HG03039 (cell line): ENCODE measurements around the gene NT5C3A.

Experiments used
- ATAC-seq: cut with Tn5 transposase; IDR thresholded peaks from one replicate; pipeline ENCODE4 v1.9.1; 2021; ENCODE audit warnings: mild to moderate bottlenecking, moderate library complexity; ENCODE audit not compliant: unreplicated experiment

The NT5C3A gene

GRCh38 chr7:33076737-33077136, 14.2 kb upstream of the NT5C3A start:
- no peak for ATAC-seq

DNA sequence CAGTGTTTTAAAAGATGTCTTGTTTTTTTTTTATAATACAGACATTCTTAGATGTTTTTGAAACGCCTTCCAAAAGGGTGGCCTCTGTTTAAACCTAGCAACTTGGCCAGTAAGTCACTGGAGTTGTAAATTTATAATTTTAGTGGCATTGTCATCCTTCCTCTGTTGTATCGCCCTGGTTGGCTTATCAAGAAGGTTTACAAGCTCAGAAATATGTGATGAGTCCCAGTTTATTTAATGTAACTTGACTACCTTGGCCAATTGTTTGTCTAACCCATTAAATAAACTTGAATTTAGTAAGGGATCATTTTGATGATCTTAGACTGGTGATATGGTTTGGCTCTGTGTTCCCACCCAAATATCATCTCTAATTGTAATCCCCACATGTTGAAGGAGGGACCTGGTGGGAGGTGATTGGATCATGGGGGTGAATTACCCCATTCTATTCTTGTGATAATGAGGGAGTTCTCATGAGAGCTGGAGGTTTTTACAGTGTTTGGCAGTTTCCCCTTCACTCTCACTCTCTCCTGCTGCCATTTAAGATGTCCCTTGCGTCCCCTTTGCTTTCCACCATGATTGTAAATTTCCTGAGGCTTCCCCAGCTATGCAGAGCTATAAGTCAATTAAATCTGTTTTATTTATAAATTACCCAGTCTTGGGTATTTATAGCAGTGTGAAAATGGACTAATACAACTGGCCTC, 13.4 kb upstream of the NT5C3A start:
- no peak for ATAC-seq

DNA sequence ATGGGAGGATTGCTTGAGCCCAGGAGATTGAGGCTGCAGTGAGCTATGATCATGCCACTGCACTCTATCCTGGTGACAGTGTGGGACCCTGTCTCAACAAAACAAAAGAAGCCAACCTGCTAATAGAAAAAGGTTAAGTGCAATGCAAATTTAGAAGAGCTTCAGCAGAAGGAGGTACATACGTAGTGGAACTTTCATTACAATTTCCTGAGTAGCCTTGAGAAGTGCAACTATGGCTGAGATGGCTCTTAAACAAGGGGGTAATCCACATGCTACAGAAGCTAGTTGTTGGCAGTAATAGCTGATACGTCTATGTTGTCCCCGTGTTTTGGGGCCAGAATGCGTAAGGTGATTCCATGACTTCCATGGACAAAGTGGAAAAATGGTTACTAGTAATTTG, 10.7 kb upstream of the NT5C3A start:
- ATAC-seq = no peak

- ATAC-seq = no peak
Observed at GRCh38 chr7:33072471-33072870, 9.9 kb upstream of the NT5C3A start.

- no peak for ATAC-seq
Observed at GRCh38 chr7:33070831-33071230, 8.3 kb upstream of the NT5C3A start.

DNA sequence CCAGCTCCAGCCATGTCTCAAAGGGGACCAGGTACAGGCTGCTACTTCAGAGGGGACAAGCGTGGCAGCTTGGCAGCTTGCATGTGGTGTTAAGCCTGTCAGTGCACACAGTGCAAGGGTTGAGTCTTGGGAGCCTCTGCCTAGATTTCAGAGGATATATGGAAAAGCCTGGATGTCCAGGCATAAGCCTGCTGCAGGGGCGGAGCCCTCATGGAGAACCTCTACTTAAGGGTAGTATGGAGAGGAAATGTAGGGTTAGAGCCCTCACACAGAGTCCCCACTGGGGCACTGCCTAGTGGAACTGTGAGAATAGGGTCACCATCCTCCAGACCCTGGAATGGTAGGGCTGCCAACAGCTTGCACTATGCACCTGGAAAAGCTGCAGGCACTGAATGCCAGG, 7.7 kb upstream of the NT5C3A start:
- ATAC-seq = no peak

DNA sequence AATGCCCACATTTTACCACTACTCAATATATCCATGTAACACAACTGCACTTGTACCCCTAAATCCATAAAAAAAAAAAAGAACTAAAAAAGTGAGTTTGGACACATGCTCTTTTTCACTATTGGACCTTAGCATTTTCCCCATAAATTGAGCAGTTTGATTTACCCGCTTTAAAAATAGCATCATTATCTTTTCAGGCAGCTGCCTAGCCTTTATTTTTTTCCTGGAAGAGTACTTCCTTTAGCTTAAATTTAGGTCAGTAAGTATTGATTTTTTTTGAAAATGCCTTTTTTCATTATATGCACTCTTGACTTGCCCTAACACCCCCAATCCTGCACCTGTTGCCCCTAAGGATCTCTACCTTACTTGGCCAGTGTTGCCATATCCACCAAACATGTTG, 5.3 kb upstream of the NT5C3A start:
- no peak for ATAC-seq

DNA sequence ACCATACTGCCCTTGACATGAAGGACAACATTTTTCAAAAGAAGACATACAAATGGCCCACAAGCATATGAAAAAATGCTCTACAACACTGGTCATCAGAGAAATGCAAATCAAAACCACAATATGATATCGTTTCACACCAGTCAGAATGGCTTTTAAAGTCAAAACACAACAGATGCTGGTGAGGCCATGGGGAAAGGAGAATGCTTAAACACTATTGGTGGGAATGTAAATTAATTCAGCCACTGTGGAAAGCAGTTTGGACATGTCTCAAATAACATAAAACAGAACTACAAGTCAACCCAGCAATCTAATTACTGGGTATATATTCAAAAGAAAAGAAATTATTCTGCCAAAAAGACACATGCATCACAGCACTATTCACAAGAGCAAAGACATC, 4.2 kb upstream of the NT5C3A start:
- ATAC-seq = no peak

GRCh38 chr7:33065981-33066380, 3.4 kb upstream of the NT5C3A start:
- ATAC-seq = no peak

DNA sequence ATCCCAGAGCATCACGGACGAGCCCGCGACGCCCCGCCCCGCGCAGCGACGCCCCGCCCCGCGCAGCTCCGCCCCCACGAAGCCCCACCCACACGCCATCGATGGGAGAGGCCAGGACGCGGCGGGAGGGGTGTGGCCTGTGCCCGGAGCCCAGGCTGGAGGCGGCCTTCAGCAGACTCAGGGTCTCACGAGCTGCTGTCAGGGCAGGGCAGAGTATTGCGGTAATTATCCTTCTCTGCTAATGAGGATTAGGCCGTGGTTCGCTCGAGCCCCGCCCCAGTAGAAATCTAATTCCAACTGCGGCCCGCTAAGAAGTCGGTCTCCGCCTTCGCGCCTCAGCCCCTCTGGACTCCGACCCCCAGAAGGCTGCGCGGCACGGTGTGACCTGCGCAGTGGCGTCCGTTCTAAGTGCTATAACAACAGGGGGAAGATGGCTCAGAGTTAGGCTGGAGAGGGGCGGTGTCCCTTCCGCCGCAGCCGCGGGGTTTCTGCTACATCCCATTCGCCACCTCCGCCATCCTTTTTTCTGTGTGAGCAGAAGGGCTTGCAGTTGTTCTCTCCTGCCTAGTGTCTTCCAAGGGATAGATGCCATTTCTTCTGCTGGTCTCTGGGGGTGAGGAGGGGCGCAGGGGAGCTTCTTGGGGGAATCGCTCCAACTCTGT, 337 bp upstream of the NT5C3A start:
- ATAC-seq = peak; percentile 95

- no peak for ATAC-seq
Observed at GRCh38 chr7:33061282-33061937, 1.2 kb downstream of the NT5C3A start.

DNA sequence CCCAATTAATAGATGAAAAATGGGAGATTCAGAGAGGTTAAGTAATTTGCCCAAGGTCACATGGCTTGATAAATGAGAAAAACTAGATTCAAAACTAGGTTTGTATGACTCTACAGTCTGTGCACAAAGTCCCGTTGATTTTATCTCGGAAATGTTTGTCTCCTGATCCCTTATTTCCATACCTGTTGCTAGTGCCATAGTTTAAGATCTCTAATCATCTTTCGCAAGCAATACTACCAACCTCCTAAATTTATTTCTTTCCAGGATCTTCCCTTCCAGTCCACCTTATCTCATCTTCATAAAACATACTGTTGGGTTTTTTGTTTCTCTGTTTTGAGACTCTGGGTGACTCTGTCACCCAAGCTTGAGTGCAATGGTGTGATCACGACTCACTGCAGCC, 2.9 kb downstream of the NT5C3A start:
- no peak for ATAC-seq

DNA sequence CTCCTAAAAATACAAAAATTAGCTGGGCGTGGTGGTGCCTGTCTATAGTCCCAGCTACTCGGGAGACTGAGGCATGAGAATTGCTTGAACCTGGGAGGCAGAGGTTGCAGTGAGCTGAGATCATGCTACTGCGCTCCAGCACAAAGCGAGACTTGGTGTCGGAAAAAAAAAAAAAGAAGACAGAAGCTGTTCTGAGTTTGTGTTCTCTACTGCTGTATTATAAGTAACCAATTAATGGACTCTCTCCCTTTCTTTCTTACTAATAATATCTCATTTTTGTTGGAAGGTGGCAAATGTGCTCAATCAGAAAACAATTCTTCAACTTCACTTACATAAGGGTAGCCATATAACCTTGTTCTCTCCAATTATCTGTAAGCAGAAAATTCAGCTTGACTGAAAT, 7.4 kb downstream of the NT5C3A start:
- no peak for ATAC-seq

GRCh38 chr7:33054261-33054964, 8.2 kb downstream of the NT5C3A start:
- no peak for ATAC-seq

DNA sequence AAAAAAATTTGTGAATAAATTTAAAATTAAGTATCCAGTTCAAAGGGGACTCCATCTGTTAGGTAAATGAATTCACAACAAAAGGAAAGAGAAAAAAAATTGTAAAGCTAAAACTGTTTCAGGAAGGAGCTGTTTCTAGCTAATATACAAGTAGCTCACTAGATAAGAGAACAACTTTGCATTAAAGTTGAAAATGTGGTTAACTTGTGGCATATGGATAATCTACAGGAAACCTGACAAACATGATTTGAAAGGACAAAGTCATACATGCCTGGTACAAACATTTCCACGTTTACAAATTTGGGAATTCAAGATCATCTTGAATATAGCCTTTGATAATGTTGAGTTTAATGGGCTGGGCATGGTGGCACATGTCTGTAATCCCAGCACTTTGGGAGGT, 8.9 kb downstream of the NT5C3A start:
- ATAC-seq = no peak

DNA sequence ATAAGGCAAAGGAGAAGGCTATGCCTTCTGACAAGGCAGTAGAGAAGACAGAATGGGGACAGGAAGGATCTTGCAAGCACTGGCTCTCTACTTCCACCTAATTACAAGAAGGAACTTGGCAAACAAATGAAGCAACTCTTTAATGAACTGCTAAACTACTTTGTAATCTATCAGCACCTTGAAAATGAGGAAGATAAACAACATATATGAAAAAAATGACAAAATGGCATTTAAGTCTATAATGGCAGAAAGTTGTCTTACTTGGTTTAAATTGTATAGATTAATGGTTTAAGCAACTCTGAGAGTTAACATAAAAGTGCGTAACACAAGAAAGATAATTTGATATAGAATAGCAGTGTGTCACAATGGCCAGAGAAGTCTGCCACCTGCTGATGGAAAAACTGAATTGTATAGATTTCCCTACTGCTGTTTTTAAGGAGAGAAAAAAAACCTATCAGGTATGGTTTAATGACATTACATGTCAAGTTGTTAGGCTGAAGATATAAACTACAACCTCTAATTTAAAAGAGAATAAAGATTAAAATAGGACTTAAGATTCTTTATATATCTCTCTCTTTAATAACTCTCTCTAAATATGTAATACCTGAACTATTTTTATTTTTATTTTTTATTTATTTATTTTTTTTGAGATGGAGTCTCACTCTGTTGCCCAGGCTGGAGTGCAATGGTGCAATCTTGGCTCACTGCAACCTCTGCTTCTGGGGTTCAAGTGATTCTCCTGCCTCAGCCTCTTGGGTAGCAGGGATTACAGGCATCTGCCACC, 11.8 kb downstream of the NT5C3A start:
- ATAC-seq = no peak

GRCh38 chr7:33048704-33049103, 13.9 kb downstream of the NT5C3A start:
- no peak for ATAC-seq

DNA sequence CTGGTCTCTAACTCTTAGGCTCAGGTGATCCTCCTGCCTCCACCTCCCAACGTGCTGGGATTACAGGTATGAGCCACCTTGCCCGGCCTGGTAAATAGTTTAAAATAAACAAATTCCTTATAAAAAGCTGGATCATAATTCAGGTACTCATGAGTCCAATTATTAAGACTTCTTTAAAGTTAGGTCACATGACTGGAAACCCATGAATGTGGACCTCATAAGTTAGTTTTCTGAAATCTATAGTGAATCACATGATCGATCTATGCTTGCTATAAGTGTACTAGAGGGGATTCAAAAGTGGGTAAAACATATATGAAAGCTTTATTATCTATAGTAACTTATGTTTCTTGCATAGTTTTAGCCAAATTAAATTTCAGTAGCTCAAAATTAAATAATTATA, 14.3 kb downstream of the NT5C3A start:
- no peak for ATAC-seq

DNA sequence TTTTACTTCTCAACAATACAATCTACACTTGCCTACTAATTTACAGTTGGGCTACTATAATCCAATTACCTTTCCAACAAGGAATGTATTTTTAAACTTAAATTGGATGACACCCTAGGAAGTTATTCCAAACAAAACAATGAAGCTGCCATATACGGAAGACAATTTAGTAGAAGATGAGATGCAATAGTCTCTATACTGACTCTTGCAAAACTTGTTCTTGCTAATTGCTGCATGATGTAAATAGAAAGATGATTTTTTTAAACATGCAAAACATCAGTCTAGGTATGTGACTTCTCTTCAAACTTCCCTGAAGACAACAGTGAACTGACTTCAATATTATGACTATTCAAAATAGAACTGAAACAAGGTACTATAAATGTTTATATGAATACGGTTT, 17.6 kb downstream of the NT5C3A start:
- peak; percentile 33 for ATAC-seq

- no peak for ATAC-seq
Observed at GRCh38 chr7:33044401-33044718, 18.2 kb downstream of the NT5C3A start.
